Caco-2 (cell line): Measurements from ENCODE around the gene PEX26. TPM values are rescaled to one million over a fixed set of nuclear protein-coding genes. Genes with fewer than 3 reads are reported as not detected.
"Not testable (repeated sequence)": the region's sequence is repeated elsewhere in the genome, so short reads cannot be mapped to it uniquely, and the experiment has no call there.

Experiments used
- BruUV-seq: library from RNA; stranded (reverse); fragments of 400-500 nt; replicated peaks from 2 replicates; lab custom pipeline; 2021; lab: Mats Ljungman, UMichigan
- CTCF ChIA-PET: fragments of 300-600 bp; sonication (Branson Sonifier 250); formaldehyde crosslinking; loops from one replicate; lab custom pipeline; 2022; ENCODE audit warnings: antibody characterized with exemption; lab: Charles Lee
- POLR2A ChIA-PET: fragments of 300-600 bp; sonication (Branson Sonifier 250); formaldehyde crosslinking; loops from one replicate; lab custom pipeline; 2022; ENCODE audit warnings: antibody characterized with exemption; lab: Charles Lee
- DNase-seq, 2 experiments: peaks; one replicate each; pipeline versions ENCODE4 v3.0.0 to v3.0.0-alpha.2; 2020 to 2022
- H3K27me3 ChIP-seq: replicated peaks from 2 replicates; pipeline ENCODE4 v1.6.0; 2011; ENCODE audit warnings: low read length; ENCODE audit not compliant: control insufficient read depth, insufficient read depth
- H3K36me3 ChIP-seq: 2 replicates; pipeline ENCODE4 v1.5.1; 2011; ENCODE audit warnings: low read length; ENCODE audit not compliant: control insufficient read depth, insufficient read depth
- H3K4me1 ChIP-seq: fragments of 250-450 bp; sonication (Bioruptor Pico); 2 replicates; pipeline ENCODE4 v1.5.1; 2020; ENCODE audit warnings: mild to moderate bottlenecking
- H3K4me3 ChIP-seq: 2 replicates; pipeline ENCODE4 v1.5.1; 2011; ENCODE audit warnings: low read depth, mild to moderate bottlenecking, control low read depth, low read length
- H3K9me3 ChIP-seq: fragments of 250-450 bp; sonication (Bioruptor Pico); 2 replicates; pipeline ENCODE4 v1.5.1; 2020; ENCODE audit warnings: mild to moderate bottlenecking, moderate library complexity
- H3K27ac Mint-ChIP-seq: one replicate; pipeline ENCODE4 v1.8.0; 2022; ENCODE audit warnings: mixed read lengths; ENCODE audit not compliant: unreplicated experiment
- H3K27me3 Mint-ChIP-seq: one replicate; pipeline ENCODE4 v1.8.0; 2022; ENCODE audit warnings: mixed read lengths; ENCODE audit not compliant: insufficient read depth, unreplicated experiment
- H3K36me3 Mint-ChIP-seq: one replicate; pipeline ENCODE4 v1.8.0; 2022; ENCODE audit warnings: mild to moderate bottlenecking, mixed read lengths; ENCODE audit not compliant: insufficient read depth, unreplicated experiment
- H3K4me1 Mint-ChIP-seq: one replicate; pipeline ENCODE4 v1.8.0; 2022; ENCODE audit warnings: low read depth, mixed read lengths; ENCODE audit not compliant: unreplicated experiment
- H3K4me3 Mint-ChIP-seq: one replicate; pipeline ENCODE4 v1.8.0; 2022; ENCODE audit warnings: mild to moderate bottlenecking, moderate library complexity, mixed read lengths; ENCODE audit not compliant: unreplicated experiment
- H3K9me3 Mint-ChIP-seq: one replicate; pipeline ENCODE4 v1.8.0; 2022; ENCODE audit warnings: mixed read lengths; ENCODE audit not compliant: unreplicated experiment
- CTCF ChIP-seq, 2 experiments: fragments of 200-600 bp in 1 of 2; IDR thresholded peaks; 1 replicate in 1 of 2; 2 replicates in 1 of 2; pipeline versions ENCODE4 v1.5.1 to v1.8.0; 2011 to 2022; ENCODE audit warnings: antibody characterized with exemption in 1 of 2, control low read depth in 1 of 2, inconsistent platforms in 1 of 2, low read depth in 1 of 2, low read length in 1 of 2, mild to moderate bottlenecking in 1 of 2, moderate library complexity in 1 of 2; ENCODE audit not compliant: insufficient read depth in 1 of 2, severe bottlenecking in 1 of 2, unreplicated experiment in 1 of 2
- intact Hi-C: fragments of 100-400 bp; cut with micrococcal nuclease; formaldehyde crosslinking; loops from one replicate; pipeline ENCODE4 v1.10.0; 2022; ENCODE audit not compliant: unreplicated experiment
- total RNA-seq: library from RNA; stranded (reverse); gene quantifications from 2 replicates; pipeline ENCODE4 v1.2.3, GENCODE V29; 2022

PEX26 gene
- total RNA-seq, 1 experiment from 2014 or later, result 40.6 TPM

GRCh38 chr22:18071968-18072310 is 5.9 kb upstream of the PEX26 start:
- TF ChIP-seq CTCF (IDR thresholded peaks at IDR 0.05; ENCODE audit: insufficient read depth in 1 of 2, low read depth in 1 of 2, low read length in 1 of 2, severe bottlenecking in 1 of 2, unreplicated experiment in 1 of 2), result no peak
- Mint-ChIP-seq H3K9me3 (peaks cover 7% of the 10 kb centered on the region), H3K36me3 (no peaks in the 10 kb centered on the region), H3K4me1 (peaks cover 38% of the 10 kb centered on the region), H3K27me3 (no peaks in the 10 kb centered on the region), H3K27ac (no peak overlapping the region), H3K4me3 (no peak overlapping the region)
- no peaks in the 10 kb centered on the region for H3K27me3 ChIP-seq
- DNase-seq, result no peak
- no TSS peak for BruUV-seq
- CTCF ChIA-PET, result interaction anchor here (0.5 kb wide), 1 partner anchor 34 kb away, joined by 3 read pairs; no protein-coding TSS in a partner anchor
- POLR2A ChIA-PET, result no interaction called here
- no peaks in the 10 kb centered on the region for H3K9me3 ChIP-seq
- H3K36me3 ChIP-seq, result no peaks in the 10 kb centered on the region
- intact Hi-C loops, result no loop called here
- H3K4me3 ChIP-seq, result no peak overlapping the region
- peaks cover 54% of the 10 kb centered on the region for H3K4me1 ChIP-seq

GRCh38 chr22:18073467-18073866 is 4.3 kb upstream of the PEX26 start:
- Histone ChIP-seq H3K36me3 (no peaks in the 10 kb centered on the region), H3K27me3 (no peaks in the 10 kb centered on the region), H3K4me3 (no peak overlapping the region), H3K4me1 (peaks cover 49% of the 10 kb centered on the region), H3K9me3 (no peaks in the 10 kb centered on the region)
- Mint-ChIP-seq H3K4me3 (no peak overlapping the region), H3K36me3 (peaks cover 11% of the 10 kb centered on the region), H3K27me3 (no peaks in the 10 kb centered on the region), H3K4me1 (peaks cover 30% of the 10 kb centered on the region), H3K27ac (no peak overlapping the region), H3K9me3 (no peaks in the 10 kb centered on the region)
- TF ChIP-seq CTCF (IDR thresholded peaks at IDR 0.05; ENCODE audit: insufficient read depth in 1 of 2, low read depth in 1 of 2, low read length in 1 of 2, severe bottlenecking in 1 of 2, unreplicated experiment in 1 of 2), result no peak
- intact Hi-C loops, result no loop called here
- ChIA-PET CTCF (no interaction called here), POLR2A (no interaction called here)
- DNase-seq, result no peak
- BruUV-seq, result no TSS peak

GRCh38 chr22:18073927-18074326 is 3.9 kb upstream of the PEX26 start:
- H3K4me3 ChIP-seq, H3K27ac Mint-ChIP-seq, H3K27me3 ChIP-seq, H3K36me3 ChIP-seq, H3K9me3 Mint-ChIP-seq, H3K9me3 ChIP-seq, H3K27me3 Mint-ChIP-seq, H3K4me3 Mint-ChIP-seq, CTCF ChIA-PET, BruUV-seq, POLR2A ChIA-PET, intact Hi-C loops, DNase-seq: not testable (repeated sequence)
- H3K4me1 ChIP-seq, result peaks cover 44% of the 10 kb centered on the region
- Mint-ChIP-seq H3K4me1 (peaks cover 30% of the 10 kb centered on the region), H3K36me3 (peaks cover 15% of the 10 kb centered on the region)
